NOMO-1 treated with dmso at 0.1 percent for 144 hours (cell line): ENCODE measurements around the gene SLC35C1.
"Not testable (repeated sequence)": the region's sequence is repeated elsewhere in the genome, so short reads cannot be mapped to it uniquely, and the experiment has no call there.

ENCODE experiments used
- DNase-seq: peaks from one replicate; lab custom pipeline; 2025; ENCODE audit not compliant: unreplicated experiment; lab: John Stamatoyannopoulos, UW

The SLC35C1 gene

DNA sequence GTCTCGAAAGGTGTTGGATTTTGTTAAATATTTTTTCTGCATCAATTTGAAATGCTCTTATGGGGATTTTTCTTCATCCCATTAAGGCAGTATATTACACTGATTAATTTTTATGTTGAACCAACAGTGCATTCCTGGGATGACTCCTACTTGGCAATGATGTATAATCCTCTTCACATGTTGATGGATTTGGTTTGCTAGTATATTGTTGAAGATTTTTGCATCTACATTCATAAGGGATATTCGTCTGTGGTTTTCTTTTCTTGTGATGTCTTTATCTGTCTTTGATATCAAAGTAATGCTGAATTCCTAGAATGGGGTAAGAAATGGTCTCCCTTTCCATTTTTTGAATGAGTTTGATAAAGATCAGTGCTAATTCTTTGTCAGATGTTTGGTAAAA is 18.7 kb upstream of the SLC35C1 start:
- no peak for DNase-seq

DNA sequence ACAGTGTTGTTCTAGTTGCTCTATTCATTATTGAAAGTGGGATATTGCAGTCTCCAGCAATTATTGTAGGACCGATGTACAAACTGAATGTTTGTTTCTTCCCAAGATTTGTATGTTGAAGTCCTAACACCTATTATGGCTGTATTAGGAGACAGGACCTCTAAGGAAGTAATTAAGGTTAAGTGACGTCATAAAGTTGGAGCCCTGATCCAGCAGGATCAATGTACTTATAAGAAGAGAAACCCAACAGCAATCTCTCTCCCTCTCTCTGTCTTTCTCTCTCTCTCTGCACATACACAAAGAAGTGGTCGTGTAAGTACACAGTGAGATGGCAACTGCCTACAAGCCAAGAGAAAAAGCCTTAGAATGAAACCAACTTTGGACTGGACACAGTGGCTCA is 16.1 kb upstream of the SLC35C1 start:
- no peak for DNase-seq

DNA sequence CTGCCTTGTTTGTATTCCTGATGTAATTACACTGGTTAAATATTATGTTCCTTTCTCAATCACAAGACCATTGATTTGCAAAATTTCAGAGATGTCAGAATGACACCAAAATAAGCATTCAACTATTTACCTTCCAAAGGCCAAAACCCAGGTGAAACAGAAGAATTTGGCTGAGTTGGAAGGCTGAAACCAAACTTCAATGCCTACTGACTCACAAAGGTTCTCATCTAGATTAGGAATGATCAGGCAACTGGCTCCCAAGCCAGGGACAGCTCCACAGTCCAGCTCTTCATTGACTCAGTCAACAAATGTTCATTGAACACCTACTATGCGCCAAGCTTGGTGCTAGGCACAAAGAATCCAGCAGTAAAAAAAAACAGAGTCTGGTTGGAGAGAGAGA is 13.4 kb upstream of the SLC35C1 start:
- no peak for DNase-seq

DNA sequence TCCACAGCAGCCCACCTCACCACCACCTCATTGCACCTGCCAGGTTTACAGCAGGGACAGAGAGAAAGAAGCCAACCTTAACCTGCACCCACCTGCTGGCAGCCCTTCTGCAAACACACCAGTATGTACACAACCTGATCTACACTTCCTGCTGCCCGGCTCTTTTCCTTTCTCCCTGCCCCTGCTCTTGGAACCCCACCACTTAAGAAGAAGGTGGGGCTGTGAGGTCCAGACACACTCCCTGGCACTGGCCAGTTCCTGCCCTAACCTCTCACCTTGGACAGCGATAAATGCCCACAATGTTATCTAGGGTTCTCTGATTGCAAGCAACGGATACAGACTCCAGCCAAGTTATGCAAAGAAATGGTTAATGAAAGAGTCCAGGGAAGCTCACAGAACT is 10.8 kb upstream of the SLC35C1 start:
- no peak for DNase-seq

DNA sequence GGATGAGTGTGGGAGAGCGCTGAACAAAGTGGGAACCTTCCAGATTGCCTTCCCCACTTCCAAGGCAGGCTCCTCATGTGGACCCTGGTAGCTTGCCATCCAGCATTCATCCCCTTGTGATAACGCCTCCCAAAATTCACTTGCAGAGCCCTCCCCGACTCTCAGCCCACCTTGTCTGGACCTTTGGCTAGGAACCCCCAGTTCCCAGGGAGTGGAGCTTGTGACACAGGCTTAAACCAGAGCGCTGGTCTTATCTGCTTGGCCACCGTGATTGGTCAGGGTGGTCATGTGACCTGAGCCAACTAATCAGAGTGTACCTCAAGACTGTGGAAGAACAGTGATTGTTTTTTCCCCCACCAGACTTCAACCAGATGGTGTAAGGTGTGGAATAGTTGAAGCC is 9.6 kb upstream of the SLC35C1 start:
- DNase-seq: no peak

DNA sequence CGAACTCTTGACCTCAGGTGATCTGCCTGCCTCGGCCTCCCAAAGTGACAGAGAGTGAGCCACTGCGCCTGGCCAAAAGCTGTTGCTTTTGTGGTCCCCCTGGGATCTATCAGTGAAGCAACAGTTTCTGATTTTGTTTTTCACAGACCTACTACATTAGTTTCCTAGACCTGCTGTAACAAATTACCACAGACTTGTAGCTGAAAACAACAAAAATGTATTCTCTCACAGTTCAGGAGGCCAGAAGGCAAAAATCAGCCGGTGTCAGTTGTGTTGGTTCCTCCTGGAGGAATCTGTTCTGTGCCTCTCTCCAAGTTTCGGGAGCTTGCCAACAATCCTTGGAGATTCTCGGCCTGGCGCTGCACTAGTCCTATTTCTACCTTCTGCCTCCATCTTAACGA is 8.5 kb upstream of the SLC35C1 start:
- DNase-seq: no peak

DNA sequence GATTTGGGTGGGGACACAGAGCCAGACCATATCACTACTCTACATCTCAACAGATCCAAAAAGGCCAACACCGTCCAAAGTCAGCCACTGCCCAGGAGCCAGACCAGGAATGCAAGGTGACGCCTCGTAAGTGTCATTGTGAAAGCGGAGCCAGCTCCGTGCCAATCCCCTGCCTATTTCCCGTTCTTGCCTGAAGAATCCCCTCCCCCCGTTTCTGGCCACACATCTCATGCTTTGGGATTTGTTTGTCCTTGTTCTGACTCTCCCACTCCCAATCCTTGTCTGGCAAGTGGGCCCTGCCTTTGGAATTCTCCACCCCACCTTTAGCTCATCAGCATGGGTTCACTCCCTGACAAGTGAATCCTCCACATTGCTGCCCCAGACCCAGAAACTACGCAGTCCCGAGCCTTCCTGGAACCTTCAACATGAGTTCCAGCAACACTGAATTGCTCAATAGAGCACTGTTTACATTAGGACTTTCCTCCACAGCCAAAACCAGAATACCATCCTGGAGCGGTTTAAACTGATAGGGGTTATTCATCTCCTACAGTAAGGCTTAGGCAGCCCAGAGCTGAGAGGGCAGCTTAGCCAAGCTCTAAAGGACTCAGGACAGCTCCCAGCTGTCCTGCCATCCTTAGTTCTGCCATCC is 6.0 kb upstream of the SLC35C1 start:
- peak; percentile 34 for DNase-seq

DNA sequence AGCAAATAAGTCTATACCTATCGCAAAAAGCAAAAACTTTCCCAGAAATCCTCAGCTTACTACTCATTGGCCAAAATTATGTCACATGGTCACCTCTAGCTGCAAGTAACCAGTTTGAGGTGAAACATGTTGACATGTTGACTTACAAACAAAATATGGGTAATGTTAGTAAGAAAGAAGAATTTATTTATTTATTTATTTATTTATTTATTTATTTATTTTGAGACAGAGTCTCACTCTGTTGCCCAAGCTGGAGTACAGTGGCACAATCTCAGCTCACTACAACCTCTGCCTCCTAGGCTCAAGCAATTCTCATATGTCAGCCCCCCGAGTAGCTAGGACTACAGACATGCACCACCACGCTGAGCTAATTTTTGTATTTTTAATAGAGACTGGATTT is 5.4 kb upstream of the SLC35C1 start:
- DNase-seq: no peak

DNA sequence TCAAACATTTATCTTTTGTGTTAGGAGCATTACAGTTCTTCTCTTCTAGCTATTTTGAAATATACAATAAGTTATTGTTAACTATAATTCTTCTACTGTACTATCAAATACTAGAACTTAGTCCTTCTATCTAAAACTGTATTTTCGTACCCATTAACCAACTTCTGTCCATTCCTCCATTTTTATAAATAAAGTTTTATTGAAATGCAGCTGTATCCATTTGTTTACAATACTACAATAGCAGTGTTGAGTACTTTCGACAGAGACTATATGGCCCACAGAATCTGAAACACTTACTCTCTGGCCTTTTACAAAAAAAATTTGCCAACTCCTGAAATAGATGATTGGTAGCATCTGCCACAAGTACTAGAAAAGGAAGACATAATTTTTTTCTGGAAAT is 4.7 kb upstream of the SLC35C1 start:
- DNase-seq: no peak

DNA sequence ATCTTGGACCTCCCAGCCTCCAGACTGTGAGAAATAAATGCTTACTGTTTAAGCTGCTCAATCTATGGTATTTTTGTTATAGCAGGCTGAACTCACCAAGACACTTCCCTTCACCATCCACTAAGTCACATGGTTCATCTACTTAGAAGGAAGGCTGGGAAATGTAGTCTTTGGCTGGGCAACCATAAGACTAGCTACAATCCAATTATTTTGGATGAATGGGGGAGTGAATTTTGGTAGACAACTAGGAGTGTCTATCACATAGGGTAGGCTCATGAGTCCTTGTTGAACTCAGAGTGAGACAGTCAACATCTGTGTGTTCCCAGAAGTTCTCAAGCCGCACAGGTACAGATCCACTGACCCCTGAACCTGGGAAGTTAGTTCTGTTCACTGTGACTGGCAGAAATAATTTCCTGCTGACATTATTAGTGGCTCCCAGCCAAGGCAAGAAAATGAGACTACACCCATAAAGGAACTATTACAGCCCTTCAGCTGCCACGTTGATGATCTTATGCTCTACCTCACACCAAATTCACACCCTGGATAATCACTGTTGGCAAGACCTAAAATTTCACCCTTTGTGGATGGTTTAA is 3.1 kb upstream of the SLC35C1 start:
- DNase-seq: no peak

DNA sequence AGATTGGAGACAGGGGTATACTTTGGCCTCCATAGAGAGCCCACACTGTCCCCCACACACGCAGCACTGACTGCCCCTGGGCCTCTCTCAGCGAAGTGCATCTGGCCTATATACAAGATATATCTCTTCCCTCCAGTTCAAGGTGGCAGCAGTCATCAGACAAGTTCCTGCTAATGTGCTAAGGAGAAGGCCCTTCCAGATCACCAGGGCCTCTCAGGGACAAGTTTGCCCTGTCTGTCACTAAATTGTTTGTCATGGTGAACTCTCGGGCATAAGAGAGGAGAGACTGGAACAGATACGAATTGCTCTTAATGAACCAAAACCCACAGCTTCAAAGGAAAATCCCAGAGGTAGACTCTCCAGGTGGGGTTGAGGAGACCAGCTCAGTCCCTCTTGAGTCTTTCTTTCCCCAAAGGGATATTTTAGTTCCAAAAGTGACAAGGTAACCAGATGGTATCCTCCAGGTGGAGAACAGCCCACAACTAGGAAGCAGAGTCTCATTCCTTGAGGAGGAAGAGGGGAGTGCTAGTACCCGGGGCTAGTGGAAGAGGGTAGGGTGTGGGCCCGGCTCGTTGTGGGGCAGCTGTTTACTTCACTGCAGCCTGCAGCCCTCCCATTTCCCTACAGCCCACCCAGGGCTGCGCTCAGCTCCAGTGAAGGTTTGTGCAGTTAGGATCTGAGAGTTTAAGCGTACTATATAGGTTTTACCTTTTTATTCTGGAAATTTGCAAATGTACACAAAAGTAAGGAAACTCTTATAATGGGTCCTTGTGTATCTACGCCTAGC is 2.2 kb upstream of the SLC35C1 start:
- DNase-seq: no peak

DNA sequence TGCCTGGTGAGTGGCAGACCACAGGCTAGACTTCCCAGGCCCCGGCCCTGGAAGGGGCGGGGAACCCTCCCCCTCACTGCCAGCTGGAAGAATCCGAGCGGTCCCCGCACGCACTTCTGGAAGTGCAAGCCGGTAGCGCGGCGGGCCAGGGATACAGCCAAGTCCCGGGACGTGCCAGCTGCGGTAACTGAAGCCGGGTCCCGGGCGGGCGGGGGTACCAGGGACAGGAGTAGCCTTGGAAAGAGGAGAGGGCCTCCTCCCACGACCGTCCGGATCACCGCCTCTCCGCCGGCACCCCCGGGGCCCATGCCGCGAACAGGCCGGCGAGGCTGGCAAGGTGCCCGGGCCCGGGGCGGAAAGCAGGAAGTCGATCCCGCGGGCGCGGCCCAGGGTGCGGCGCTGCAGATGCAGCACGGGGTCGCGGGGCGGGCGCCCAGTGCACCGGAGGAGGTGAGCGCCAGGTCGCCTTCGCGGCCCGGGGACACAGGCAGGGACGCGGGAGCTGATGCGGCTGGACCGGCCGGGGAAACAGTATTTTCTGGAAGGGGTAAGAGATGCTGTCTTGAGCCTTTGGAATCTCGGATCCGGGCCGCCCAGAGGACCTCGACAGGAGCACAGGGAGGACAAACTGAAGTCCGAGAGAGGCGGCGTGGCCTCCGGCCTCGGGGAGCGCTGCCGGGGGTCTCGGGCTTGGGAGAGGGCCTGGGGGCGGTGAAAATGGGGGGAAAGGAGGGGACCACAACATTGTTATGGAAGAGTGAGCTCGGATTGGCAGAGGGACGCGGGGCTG is 783 bp upstream of the SLC35C1 start:
- DNase-seq: no peak

DNA sequence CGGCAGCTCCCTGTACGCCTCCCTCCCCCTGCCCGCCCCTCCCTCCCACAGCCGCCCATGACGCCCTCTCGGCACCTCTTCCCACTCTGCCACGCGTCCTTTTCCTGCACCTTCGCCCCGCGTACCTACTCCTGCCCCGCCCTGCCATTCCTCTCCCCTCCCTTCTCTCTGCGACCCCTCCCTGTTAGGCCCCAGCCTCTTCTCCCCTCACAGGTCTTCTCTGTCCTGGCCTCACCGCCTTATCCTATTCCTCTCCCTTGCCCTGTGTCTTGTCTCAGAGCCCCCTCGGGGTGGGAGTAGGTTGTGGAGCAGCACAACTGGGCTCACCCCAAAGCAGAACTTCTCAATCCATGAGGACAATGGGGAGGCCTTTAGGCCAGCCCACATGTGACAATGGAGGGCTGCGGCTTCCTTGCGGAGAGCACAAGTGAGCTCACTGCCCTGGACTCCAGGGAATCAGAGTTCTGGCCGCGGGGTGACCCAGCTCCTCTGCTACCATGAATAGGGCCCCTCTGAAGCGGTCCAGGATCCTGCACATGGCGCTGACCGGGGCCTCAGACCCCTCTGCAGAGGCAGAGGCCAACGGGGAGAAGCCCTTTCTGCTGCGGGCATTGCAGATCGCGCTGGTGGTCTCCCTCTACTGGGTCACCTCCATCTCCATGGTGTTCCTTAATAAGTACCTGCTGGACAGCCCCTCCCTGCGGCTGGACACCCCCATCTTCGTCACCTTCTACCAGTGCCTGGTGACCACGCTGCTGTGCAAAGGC is 539 bp downstream of the SLC35C1 start:
- no peak for DNase-seq

DNA sequence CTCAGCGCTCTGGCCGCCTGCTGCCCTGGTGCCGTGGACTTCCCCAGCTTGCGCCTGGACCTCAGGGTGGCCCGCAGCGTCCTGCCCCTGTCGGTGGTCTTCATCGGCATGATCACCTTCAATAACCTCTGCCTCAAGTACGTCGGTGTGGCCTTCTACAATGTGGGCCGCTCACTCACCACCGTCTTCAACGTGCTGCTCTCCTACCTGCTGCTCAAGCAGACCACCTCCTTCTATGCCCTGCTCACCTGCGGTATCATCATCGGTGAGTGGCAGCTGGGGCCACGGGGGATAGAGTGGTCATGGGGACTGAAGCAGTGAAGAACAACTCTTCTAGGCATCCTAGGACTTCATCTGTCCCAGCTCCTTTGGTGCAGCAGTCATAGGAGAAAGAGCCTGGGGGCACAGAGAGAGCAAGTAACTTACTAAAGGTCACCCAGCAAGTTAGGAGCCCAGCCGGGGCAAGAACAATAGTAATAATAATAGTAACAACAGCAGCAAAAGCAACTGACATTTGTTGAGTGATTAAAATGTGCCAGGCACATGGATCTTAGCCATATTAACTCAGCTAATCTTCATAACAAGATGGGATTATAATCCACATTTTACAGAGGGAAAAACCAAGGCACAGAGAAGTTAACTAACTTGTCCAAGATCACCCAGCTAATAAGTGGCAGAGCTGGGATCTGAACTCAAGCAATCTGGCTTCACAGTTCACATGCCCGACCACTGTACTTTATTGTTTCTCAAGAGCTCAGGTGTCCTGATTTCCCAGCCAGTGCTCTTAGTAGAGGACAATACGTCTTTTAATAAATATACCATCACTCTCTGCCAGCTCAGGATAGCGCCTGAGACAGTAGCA is 1.4 kb downstream of the SLC35C1 start:
- DNase-seq: no peak

DNA sequence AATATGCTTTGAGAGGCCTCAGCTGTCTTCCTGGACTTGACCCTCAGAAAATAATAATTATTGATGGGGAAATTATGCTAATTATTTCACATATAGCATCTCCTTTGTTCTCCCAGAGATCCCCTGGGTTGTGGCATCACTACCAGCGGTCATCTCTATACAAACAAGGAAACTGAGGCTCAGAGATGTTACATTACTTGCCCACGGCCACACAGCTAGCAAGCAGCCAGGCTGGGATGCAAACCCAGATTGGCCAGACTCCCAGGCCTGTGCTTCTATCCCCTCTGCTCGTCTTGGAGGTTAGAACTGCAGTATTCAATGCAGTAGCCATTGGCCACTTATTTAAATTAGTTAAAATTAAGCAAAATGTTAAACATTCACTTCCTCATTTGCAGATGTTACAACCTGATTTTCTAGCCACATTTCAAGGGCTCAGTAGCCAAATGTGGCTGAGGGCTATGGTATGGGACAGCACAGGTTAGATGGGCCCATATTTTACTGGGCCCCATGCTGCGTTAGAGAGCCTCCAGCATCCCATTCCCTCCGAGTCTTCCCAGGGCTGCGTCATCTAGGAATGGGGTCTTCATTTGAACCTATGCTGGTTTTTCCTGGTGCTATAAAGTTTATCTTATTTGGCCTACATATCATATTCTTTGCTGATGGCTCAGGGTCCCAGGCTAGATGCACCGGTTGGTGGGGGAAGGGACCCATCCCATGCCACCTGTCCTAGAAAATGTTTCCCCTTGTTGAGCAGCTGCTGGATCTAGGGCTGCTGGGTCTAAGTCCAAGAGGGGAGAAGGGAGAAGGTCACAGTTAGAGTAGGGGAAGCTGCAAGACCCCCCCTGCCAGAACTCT is 2.2 kb downstream of the SLC35C1 start:
- peak; percentile 18 for DNase-seq

DNA sequence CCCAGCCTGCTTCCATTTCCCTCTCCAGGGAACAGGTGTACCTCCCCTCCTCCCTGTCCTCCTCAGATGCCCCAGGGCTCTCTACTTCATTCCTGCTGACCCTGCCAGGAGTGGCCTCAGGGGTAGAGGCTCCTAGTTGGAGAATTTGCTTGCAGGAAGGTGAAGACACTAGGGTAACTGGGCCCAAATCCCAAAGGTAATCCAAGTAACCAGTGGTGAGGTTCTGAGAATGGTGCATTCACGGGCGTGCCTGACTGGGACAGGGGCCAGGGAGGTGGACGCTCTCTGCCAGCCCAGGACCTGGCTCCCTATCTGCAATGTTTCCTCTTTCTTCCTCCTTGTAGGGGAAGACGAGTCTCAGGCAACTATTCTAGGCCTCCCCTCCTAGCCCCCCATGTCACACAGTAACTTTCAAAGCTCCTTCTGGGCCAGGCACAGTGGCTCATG is 2.9 kb downstream of the SLC35C1 start:
- DNase-seq: no peak

DNA sequence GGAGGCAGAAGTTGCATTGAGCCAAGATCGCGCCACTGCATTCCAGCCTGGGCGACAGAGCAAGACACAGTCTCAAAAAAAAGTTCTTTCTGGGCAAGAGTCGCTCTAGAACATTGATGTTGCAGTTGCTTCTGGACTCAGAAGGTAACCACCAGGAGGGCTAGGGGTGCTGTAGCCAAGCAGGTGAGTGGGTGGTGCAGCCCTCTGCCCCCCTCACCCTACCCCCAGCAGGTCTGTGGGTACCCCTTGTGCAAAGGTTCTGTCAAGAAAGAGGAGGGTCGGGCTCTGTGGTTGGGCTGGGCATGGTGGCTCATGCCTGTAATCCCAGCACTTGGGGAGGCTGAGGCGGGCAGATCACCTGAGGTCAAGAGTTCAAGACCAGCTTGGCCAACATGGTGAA is 3.5 kb downstream of the SLC35C1 start:
- DNase-seq: not testable (repeated sequence)

DNA sequence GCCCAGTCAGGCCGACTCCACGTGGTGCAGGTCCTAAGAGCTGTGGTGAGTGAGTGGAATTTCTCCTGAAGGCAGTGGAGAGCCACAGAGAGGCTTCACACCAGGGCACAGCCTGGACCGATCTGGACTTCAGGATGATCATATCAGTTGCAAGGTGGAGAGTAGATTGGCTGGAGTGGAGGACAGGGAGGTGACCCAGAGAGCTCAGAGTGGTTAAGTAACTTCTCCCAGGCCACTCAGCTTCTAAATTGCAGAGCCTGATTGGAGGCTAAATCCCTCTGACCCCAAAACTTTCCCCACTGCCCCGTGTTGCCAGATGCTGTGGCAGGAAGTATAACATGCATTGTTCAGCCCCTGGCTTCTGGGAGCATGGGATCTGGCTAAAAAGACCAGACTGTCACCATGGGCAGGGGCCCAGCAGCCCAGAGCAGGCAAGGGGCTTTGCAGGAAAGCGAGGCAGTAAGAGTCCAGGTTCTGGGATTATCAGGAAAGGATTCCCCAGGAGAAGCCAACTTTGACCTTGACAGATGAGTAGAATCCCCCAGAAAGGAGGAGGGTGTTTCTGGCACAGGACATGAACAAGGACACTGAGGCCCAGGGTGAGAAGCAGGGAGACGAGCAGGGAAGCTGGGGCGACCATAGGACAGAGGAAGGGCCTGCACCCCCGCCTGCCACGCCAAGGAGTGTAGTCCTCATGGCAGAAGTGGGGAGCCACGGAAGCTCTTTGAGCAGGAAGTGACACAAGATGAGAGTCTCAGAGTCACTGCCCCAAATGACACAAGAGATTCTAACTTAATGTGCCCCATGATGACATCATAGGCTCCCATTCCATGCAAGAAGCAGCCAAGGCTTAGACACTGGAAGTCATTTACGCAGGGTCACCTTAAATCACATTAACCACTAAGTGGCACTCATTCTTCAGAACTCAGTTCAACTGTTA is 4.8 kb downstream of the SLC35C1 start:
- DNase-seq: no peak
